ENCODE data around the gene NEURL2.

NEURL2 gene

GRCh38 chr20:45882469-45883099, 8.4 kb downstream of the NEURL2 start:
- peaks cover 20% of the 10 kb centered on the region for H3K4me1 ChIP-seq (ENCODE audit: control insufficient read depth, insufficient read depth, low read depth, low read length)
- no peak overlapping the region for H2BK120ac ChIP-seq (ENCODE audit: low read depth, low read length)
- WGBS, result 86% methylated on average over 4 of the region's 4 CpGs
- H3K14ac ChIP-seq (ENCODE audit: low read length in 2 of 2), result no peak overlapping the region
- no peak overlapping the region for H3K9ac ChIP-seq (ENCODE audit: low read length)
- H3K4me2 ChIP-seq (ENCODE audit: low read length, poor library complexity, severe bottlenecking), result no peak overlapping the region
- H3K27ac ChIP-seq (ENCODE audit: low read length, poor library complexity, severe bottlenecking), result no peak overlapping the region
- H3K4ac ChIP-seq (ENCODE audit: low read depth in 1 of 2, low read length in 2 of 2), result no peak overlapping the region
- H2AFZ ChIP-seq (ENCODE audit: low read depth, low read length), result no peak overlapping the region
- H2BK15ac ChIP-seq (ENCODE audit: low read depth, poor library complexity, severe bottlenecking), result no peak overlapping the region
- no peak for DNase-seq
- H3K27me3 ChIP-seq (ENCODE audit: control insufficient read depth in 1 of 2, insufficient read depth in 1 of 2, low read length in 2 of 2), result no peaks in the 10 kb centered on the region
- no peak overlapping the region for H2BK5ac ChIP-seq (ENCODE audit: low read depth, low read length, poor library complexity, severe bottlenecking)
- no peak overlapping the region for H2AK5ac ChIP-seq (ENCODE audit: low read length, severe bottlenecking)
- H3K18ac ChIP-seq (ENCODE audit: low read depth in 1 of 2, low read length in 2 of 2), result no peak overlapping the region
- H3K4me3 ChIP-seq (ENCODE audit: insufficient read depth in 1 of 2, low read depth in 1 of 2, low read length in 2 of 2), result no peak overlapping the region
- no peaks in the 10 kb centered on the region for H3K9me3 ChIP-seq (ENCODE audit: control insufficient read depth, low read length)
- peaks cover 37 to 43% of the 10 kb centered on the region in 2 experiments for H3K36me3 ChIP-seq (ENCODE audit: control insufficient read depth in 1 of 2, insufficient read depth in 2 of 2, low read depth in 1 of 2, low read length in 2 of 2)
- peaks cover 24% of the 10 kb centered on the region for H3K79me1 ChIP-seq (replicated peaks; ENCODE audit: low read length, poor library complexity, severe bottlenecking)
- no peak overlapping the region for H3K23ac ChIP-seq (ENCODE audit: low read length in 2 of 2)
- no peak overlapping the region for H2BK12ac ChIP-seq (ENCODE audit: low read length in 2 of 2)
- no peak overlapping the region for H4K91ac ChIP-seq (ENCODE audit: low read length)
- no peak overlapping the region for H4K8ac ChIP-seq (ENCODE audit: low read length)

DNA sequence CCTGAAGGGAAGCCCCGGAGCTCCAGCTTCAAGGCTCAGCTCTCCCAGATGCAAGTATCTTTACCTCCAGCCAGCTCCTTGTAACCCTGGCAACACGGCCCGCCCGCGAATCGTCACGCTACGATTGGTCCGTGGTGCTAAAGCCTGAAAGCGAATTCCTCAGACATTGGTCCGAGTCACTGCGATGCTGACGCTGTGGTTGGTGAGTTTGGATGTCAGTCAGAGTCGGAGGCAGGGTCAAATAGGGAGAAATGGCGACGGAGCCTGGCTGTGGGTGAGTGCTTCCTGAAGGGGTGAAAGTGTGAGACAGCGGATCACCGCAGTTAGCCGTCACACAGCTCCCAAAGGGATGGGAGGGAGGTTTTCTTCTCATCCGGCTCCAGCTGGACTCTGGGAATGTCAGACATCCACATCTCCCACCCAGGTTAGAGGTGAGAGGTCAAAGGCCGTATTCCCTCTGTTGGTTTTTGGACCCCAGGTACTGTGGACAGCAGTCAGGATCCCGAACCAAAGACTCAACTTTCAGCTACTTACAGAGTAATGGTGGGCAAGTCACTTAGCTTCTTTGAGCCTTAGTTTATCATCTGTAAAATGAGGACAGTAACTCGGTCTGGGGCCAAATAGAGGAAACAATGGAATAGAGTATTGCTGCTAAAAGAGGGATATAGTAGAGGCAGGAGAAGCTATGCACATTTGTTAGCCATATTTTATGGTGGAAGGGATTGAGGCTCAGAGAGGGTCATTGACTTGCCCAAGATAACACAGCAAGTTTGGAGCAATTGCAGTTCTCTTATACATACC, 9.8 kb downstream of the NEURL2 start, which contains the start of gene ZSWIM1:
Gene ZSWIM1, plus strand, starts transcription at position 240 of the 801 bp plus-strand sequence. CDS start 1,366 bp downstream, outside the sequence.
- H3K4ac ChIP-seq (ENCODE audit: low read depth in 1 of 2, low read length in 2 of 2), result peak within 1 kb of the TSS; percentile 59 to 80
- peaks cover 12% of the 10 kb centered on the region for H3K79me1 ChIP-seq (replicated peaks; ENCODE audit: low read length, poor library complexity, severe bottlenecking)
- DNase-seq, result peak; percentile 99
- peak within 1 kb of the TSS; percentile 94 for H3K9ac ChIP-seq (ENCODE audit: low read length)
- peak within 1 kb of the TSS; percentile 80 to 89 for H3K4me3 ChIP-seq (ENCODE audit: insufficient read depth in 1 of 2, low read depth in 1 of 2, low read length in 2 of 2)
- H3K4me1 ChIP-seq (ENCODE audit: control insufficient read depth, insufficient read depth, low read depth, low read length), result peaks cover 18% of the 10 kb centered on the region
- H2BK120ac ChIP-seq (ENCODE audit: low read depth, low read length), result peak within 1 kb of the TSS; percentile 20
- H3K4me2 ChIP-seq (ENCODE audit: low read length, poor library complexity, severe bottlenecking), result peak within 1 kb of the TSS; percentile 89
- no peak within 1 kb of the TSS for H3K23ac ChIP-seq (ENCODE audit: low read length in 2 of 2)
- H2AFZ ChIP-seq (ENCODE audit: low read depth, low read length), result peak within 1 kb of the TSS; percentile 30
- no peak within 1 kb of the TSS for H2BK12ac ChIP-seq (ENCODE audit: low read length in 2 of 2)
- peak within 1 kb of the TSS in 1 of 2 experiments; percentile 85 for H3K14ac ChIP-seq (ENCODE audit: low read length in 2 of 2)
- peak within 1 kb of the TSS; percentile 28 for H3K27ac ChIP-seq (ENCODE audit: low read length, poor library complexity, severe bottlenecking)
- peak within 1 kb of the TSS; percentile 55 to 91 for H3K18ac ChIP-seq (ENCODE audit: low read depth in 1 of 2, low read length in 2 of 2)
- peak within 1 kb of the TSS; percentile 12 for H2BK15ac ChIP-seq (ENCODE audit: low read depth, poor library complexity, severe bottlenecking)
- peaks cover 35 to 38% of the 10 kb centered on the region in 2 experiments for H3K36me3 ChIP-seq (ENCODE audit: control insufficient read depth in 1 of 2, insufficient read depth in 2 of 2, low read depth in 1 of 2, low read length in 2 of 2)
- H2AK5ac ChIP-seq (ENCODE audit: low read length, severe bottlenecking), result peak within 1 kb of the TSS; percentile 74
- peak within 1 kb of the TSS; percentile 96 for H4K8ac ChIP-seq (ENCODE audit: low read length)
- no peaks in the 10 kb centered on the region for H3K9me3 ChIP-seq (ENCODE audit: control insufficient read depth, low read length)
- H4K91ac ChIP-seq (ENCODE audit: low read length), result peak within 1 kb of the TSS; percentile 55
- no peak within 1 kb of the TSS for H2BK5ac ChIP-seq (ENCODE audit: low read depth, low read length, poor library complexity, severe bottlenecking)
- H3K27me3 ChIP-seq (ENCODE audit: control insufficient read depth in 1 of 2, insufficient read depth in 1 of 2, low read length in 2 of 2), result no peaks in the 10 kb centered on the region
- 2% methylated on average over 23 of the region's 23 CpGs for WGBS

DNA sequence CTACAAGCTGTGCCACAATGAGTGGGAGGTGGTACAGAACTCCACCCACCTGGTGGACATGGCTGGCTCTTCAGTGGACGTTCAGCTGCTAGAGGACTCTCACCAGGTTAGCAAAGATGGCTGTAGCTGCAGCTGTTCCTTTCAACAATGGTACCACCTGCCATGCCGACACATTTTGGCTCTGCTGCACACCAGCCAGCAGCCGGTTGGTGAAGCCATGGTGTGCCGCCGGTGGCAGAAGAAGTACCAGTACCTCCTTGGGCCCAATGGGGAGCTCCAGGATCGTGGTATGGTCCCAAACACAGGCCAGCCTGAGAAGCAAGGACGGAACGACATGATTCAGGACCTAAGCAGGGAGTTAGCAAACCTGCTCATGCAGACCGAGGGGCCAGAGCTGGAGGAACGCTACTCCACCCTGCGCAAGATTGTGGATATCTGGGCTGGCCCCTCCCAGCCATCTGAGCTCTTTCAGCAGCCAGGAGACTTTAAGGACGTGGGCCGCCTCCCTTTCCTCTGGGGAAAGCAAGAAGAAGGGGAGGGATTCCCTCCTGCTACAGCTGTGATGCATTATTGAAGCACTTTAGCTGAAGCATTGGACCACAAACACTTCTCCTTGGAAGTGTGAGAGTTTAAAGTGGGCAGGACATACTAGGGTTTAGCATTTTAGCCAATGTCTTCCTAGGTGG, 12.8 kb downstream of the NEURL2 start:
- WGBS, result 88% methylated on average over 13 of the region's 13 CpGs
- no peaks in the 10 kb centered on the region for H3K27me3 ChIP-seq (ENCODE audit: control insufficient read depth in 1 of 2, insufficient read depth in 1 of 2, low read length in 2 of 2)

DNA sequence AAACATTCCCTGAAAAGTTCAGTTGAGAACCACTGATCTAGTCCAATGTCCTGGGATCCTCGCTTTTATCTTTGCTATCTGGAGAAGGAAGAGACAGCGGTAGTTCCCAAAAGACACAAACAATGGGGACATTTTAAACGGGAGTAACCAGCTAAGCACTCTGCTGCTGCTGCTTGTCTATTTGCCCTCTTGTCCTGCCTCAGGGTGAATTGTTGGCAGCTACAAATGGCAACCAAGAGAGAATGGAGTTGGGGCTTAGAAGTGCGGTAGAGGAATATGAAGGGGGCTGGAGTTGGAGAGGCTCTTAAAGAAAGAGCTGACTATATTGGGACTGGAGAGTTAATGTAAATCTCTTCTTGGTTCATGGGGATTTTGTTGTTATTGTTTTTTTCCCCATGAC, 16.4 kb downstream of the NEURL2 start:
- DNase-seq, result no peak
- Histone ChIP-seq H3K27ac (ENCODE audit: low read length, poor library complexity, severe bottlenecking) (no peak overlapping the region), H3K4me1 (ENCODE audit: control insufficient read depth, insufficient read depth, low read depth, low read length) (no peaks in the 10 kb centered on the region), H2BK15ac (ENCODE audit: low read depth, poor library complexity, severe bottlenecking) (no peak overlapping the region), H3K14ac (ENCODE audit: low read length in 2 of 2) (no peak overlapping the region), H4K8ac (ENCODE audit: low read length) (no peak overlapping the region), H3K4me2 (ENCODE audit: low read length, poor library complexity, severe bottlenecking) (no peak overlapping the region), H2BK120ac (ENCODE audit: low read depth, low read length) (no peak overlapping the region), H3K79me1 (replicated peaks; ENCODE audit: low read length, poor library complexity, severe bottlenecking) (no peaks in the 10 kb centered on the region), H2AK5ac (ENCODE audit: low read length, severe bottlenecking) (no peak overlapping the region), H3K23ac (ENCODE audit: low read length in 2 of 2) (no peak overlapping the region), H3K9ac (ENCODE audit: low read length) (no peak overlapping the region), H2BK12ac (ENCODE audit: low read length in 2 of 2) (no peak overlapping the region), H3K4ac (ENCODE audit: low read depth in 1 of 2, low read length in 2 of 2) (no peak overlapping the region), H4K91ac (ENCODE audit: low read length) (no peak overlapping the region), H3K18ac (ENCODE audit: low read depth in 1 of 2, low read length in 2 of 2) (no peak overlapping the region), H3K36me3 (ENCODE audit: control insufficient read depth in 1 of 2, insufficient read depth in 2 of 2, low read depth in 1 of 2, low read length in 2 of 2) (peaks cover 13 to 22% of the 10 kb centered on the region in 2 experiments), H3K4me3 (ENCODE audit: insufficient read depth in 1 of 2, low read depth in 1 of 2, low read length in 2 of 2) (no peak overlapping the region), H2BK5ac (ENCODE audit: low read depth, low read length, poor library complexity, severe bottlenecking) (no peak overlapping the region), H2AFZ (ENCODE audit: low read depth, low read length) (no peak overlapping the region), H3K27me3 (ENCODE audit: control insufficient read depth in 1 of 2, insufficient read depth in 1 of 2, low read length in 2 of 2) (no peaks in the 10 kb centered on the region), H3K9me3 (ENCODE audit: control insufficient read depth, low read length) (no peaks in the 10 kb centered on the region)
- WGBS, result 95% methylated on average over 4 of the region's 4 CpGs

More for the DNA sequence above, 12.8 kb downstream of the NEURL2 start:
- Histone ChIP-seq H3K18ac (ENCODE audit: low read depth in 1 of 2, low read length in 2 of 2) (no peak overlapping the region), H3K36me3 (ENCODE audit: control insufficient read depth in 1 of 2, insufficient read depth in 2 of 2, low read depth in 1 of 2, low read length in 2 of 2) (peaks cover 25 to 27% of the 10 kb centered on the region in 2 experiments), H3K4me1 (ENCODE audit: control insufficient read depth, insufficient read depth, low read depth, low read length) (peaks cover 6% of the 10 kb centered on the region), H2BK15ac (ENCODE audit: low read depth, poor library complexity, severe bottlenecking) (no peak overlapping the region), H2BK12ac (ENCODE audit: low read length in 2 of 2) (no peak overlapping the region), H3K9ac (ENCODE audit: low read length) (peak overlapping the region; percentile 18), H2AFZ (ENCODE audit: low read depth, low read length) (no peak overlapping the region), H4K91ac (ENCODE audit: low read length) (no peak overlapping the region), H3K4me2 (ENCODE audit: low read length, poor library complexity, severe bottlenecking) (no peak overlapping the region), H3K14ac (ENCODE audit: low read length in 2 of 2) (no peak overlapping the region), H3K4me3 (ENCODE audit: insufficient read depth in 1 of 2, low read depth in 1 of 2, low read length in 2 of 2) (no peak overlapping the region), H3K4ac (ENCODE audit: low read depth in 1 of 2, low read length in 2 of 2) (no peak overlapping the region), H3K9me3 (ENCODE audit: control insufficient read depth, low read length) (no peaks in the 10 kb centered on the region), H4K8ac (ENCODE audit: low read length) (no peak overlapping the region), H3K23ac (ENCODE audit: low read length in 2 of 2) (no peak overlapping the region), H3K79me1 (replicated peaks; ENCODE audit: low read length, poor library complexity, severe bottlenecking) (peaks cover 6% of the 10 kb centered on the region), H2BK5ac (ENCODE audit: low read depth, low read length, poor library complexity, severe bottlenecking) (no peak overlapping the region), H3K27ac (ENCODE audit: low read length, poor library complexity, severe bottlenecking) (no peak overlapping the region), H2AK5ac (ENCODE audit: low read length, severe bottlenecking) (no peak overlapping the region), H2BK120ac (ENCODE audit: low read depth, low read length) (no peak overlapping the region)
- DNase-seq, result no peak
